Kidney (tissue), 14 donors: ENCODE measurements around the gene FRMD1. TPM values are rescaled to one million over a fixed set of nuclear protein-coding genes. Genes with fewer than 3 reads are reported as not detected.

Source experiments
- DNase-seq, 5 donors: peaks; one replicate each; pipeline ENCODE4 v3.0.0-alpha.2; 2013 to 2020
- FAIRE-seq: peaks from 2 replicates; lab custom pipeline; 2012; peaks lifted over from hg19 to GRCh38; lab: Jason Lieb, UNC
- H3K27ac ChIP-seq, 2 donors: one replicate each; pipeline ENCODE4 v1.7.0; 2013; ENCODE audit warnings: low read depth in 2 of 2, low read length in 2 of 2, inconsistent platforms in 1 of 2
- H3K27me3 ChIP-seq: one replicate; pipeline ENCODE4 v1.7.1; 2013; ENCODE audit warnings: low read length, inconsistent platforms; ENCODE audit not compliant: control insufficient read depth, insufficient read depth
- H3K36me3 ChIP-seq, 3 donors: one replicate each; pipeline versions ENCODE4 v1.7.0 to v1.7.1; 2013; ENCODE audit warnings: low read length in 3 of 3, control low read depth in 1 of 3, inconsistent platforms in 1 of 3; ENCODE audit not compliant: insufficient read depth in 3 of 3, control insufficient read depth in 2 of 3
- H3K4me1 ChIP-seq, 3 donors: one replicate each; pipeline versions ENCODE4 v1.7.0 to v1.7.1; 2013; ENCODE audit warnings: low read length in 3 of 3, inconsistent platforms in 1 of 3, low read depth in 1 of 3; ENCODE audit not compliant: control insufficient read depth in 2 of 3, insufficient read depth in 2 of 3
- H3K4me3 ChIP-seq, 3 donors: one replicate each; pipeline versions ENCODE4 v1.7.0 to v1.8.1; 2013; ENCODE audit warnings: low read length in 3 of 3, control low read depth in 1 of 3, inconsistent platforms in 1 of 3
- H3K9ac ChIP-seq, 3 donors: one replicate each; pipeline versions ENCODE4 v1.7.0 to v1.7.1; 2013; ENCODE audit warnings: low read length in 3 of 3, control low read depth in 1 of 3, inconsistent platforms in 1 of 3
- H3K9me3 ChIP-seq, 3 donors: one replicate each; pipeline versions ENCODE4 v1.7.0 to v1.7.1; 2013; ENCODE audit warnings: low read length in 3 of 3, control low read depth in 1 of 3, inconsistent platforms in 1 of 3; ENCODE audit not compliant: control insufficient read depth in 2 of 3, insufficient read depth in 1 of 3
- intact Hi-C: fragments of 100-400 bp; cut with DNase I; formaldehyde crosslinking; loops from one replicate; pipeline ENCODE4 v1.11.1; 2022
- polyA plus RNA-seq: library from polyadenylated mRNA; stranded (reverse); fragments of 350-450 nt; fragmentation: Illumina TruSeq; extraction: RNeasy Lipid Tissue Mini Kit (QIAGEN cat#74804); gene quantifications from one replicate; pipeline ENCODE4 v1.2.3, GENCODE V29; 2014; ENCODE audit warnings: low read depth, low replicate concordance; ENCODE audit not compliant: insufficient read depth
- total RNA-seq: library from RNA; stranded (reverse); fragmentation: NEBNext Ultra II Directional; extraction: Animal tissue kit (Norgen Biotek cat#: 25700); gene quantifications from one replicate; pipeline ENCODE4 v1.2.1, GENCODE V29; 2021
- TF ChIP-seq, protein P1 (sequence below): IDR thresholded peaks from 3 replicates; pipeline ENCODE4 v1.5.1; 2012; ENCODE audit warnings: mild to moderate bottlenecking, moderate library complexity, borderline replicate concordance; ENCODE audit not compliant: insufficient read depth; ENCODE audit errors: extremely low read depth
- donor health status: control.
- donor health status: control.
- donor health status: control.
- donor health status: control.
- donor health status: control.
- donor health status: DM: yes; HTN: yes; CAD: no.
- donor health status: Normal renal cell carcinoma (clear cell type).

The FRMD1 gene
- total and polyA plus RNA-seq, 2 donors from 2014 or later = 1.1 to 7.5 TPM

DNA sequence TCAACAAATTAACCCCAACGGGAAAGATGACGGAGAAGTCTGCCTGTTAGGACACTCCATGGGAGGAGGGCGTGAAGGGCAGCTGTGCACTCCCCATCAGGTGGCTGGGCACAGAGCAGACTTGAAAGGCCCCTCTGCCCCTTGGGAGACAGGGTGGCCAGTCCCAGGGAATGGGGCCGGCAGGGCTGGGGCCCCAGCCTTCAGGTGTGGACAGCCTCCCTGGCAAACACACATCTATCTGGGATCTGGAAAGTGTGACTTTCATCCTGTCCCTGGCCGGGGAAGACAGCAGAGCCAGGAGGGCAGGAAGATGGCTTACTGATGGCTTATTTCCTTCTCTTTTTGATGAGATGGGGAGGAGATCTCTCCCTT is 4.5 kb upstream of the FRMD1 start:
- Histone ChIP-seq H3K27me3 (no peaks in the 10 kb centered on the region), H3K4me1 (peaks cover 0 to 26% (median 17%) of the 10 kb centered on the region in 3 donors), H3K9ac (no peak overlapping the region), H3K36me3 (no peaks in the 10 kb centered on the region), H3K9me3 (no peaks in the 10 kb centered on the region), H3K4me3 (no peak overlapping the region), H3K27ac (no peak overlapping the region)
- TF ChIP-seq, protein P1, sequence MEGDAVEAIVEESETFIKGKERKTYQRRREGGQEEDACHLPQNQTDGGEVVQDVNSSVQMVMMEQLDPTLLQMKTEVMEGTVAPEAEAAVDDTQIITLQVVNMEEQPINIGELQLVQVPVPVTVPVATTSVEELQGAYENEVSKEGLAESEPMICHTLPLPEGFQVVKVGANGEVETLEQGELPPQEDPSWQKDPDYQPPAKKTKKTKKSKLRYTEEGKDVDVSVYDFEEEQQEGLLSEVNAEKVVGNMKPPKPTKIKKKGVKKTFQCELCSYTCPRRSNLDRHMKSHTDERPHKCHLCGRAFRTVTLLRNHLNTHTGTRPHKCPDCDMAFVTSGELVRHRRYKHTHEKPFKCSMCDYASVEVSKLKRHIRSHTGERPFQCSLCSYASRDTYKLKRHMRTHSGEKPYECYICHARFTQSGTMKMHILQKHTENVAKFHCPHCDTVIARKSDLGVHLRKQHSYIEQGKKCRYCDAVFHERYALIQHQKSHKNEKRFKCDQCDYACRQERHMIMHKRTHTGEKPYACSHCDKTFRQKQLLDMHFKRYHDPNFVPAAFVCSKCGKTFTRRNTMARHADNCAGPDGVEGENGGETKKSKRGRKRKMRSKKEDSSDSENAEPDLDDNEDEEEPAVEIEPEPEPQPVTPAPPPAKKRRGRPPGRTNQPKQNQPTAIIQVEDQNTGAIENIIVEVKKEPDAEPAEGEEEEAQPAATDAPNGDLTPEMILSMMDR = no peak
- intact Hi-C loops = no loop called here
- DNase-seq = no peak
- FAIRE-seq = no peak

DNA sequence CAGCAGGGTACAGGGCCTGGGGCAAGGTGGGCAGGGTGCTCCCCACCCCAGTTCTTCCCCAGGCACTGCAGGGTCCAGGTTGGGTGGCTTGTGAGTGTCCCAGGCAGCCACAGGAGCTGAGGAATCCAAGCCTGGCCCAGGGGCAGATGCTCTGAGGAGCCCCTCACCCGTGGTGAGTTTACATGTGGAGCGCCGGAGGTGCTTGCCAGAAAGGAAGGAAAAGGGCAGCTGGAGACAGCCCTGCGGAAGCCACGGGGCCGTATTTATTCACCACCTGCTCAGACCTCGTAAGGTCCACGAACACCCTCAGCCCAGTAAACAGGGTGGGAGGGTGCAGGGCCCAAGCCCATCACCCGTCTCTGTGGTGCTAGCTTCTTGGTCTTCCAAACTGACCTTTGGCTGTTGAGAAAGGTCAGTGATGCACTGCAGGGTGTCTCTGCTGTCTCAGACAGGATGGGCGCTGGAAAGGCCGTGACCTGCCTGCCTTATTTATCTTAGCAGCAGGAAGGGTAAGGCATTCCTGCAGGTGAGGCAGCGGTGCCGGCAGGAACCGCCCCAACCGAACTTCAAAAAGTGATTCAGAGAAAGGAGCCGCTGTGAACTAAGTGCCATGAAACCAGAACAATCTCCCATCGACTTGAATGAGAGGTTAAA is 4.0 kb upstream of the FRMD1 start:
- no peaks in the 10 kb centered on the region for H3K36me3 ChIP-seq
- H3K27me3 ChIP-seq = no peaks in the 10 kb centered on the region
- no peak overlapping the region for H3K27ac ChIP-seq
- no peak for FAIRE-seq
- H3K4me3 ChIP-seq = no peak overlapping the region
- peak in 1 of 5 donors; percentile 59 for DNase-seq
- no peak overlapping the region for H3K9ac ChIP-seq
- intact Hi-C loops = no loop called here
- H3K9me3 ChIP-seq = no peaks in the 10 kb centered on the region
- TF ChIP-seq, protein P1 = no peak
- peaks cover 0 to 24% (median 15%) of the 10 kb centered on the region in 3 donors for H3K4me1 ChIP-seq

GRCh38 chr6:168081858-168082546 is 3.0 kb upstream of the FRMD1 start:
- no peaks in the 10 kb centered on the region for H3K9me3 ChIP-seq
- H3K4me3 ChIP-seq = no peak overlapping the region
- no peaks in the 10 kb centered on the region for H3K27me3 ChIP-seq
- H3K4me1 ChIP-seq = peaks cover 0 to 19% (median 8%) of the 10 kb centered on the region in 3 donors
- TF ChIP-seq, protein P1 = no peak
- intact Hi-C loops = no loop called here
- no peak overlapping the region for H3K27ac ChIP-seq
- no peaks in the 10 kb centered on the region for H3K36me3 ChIP-seq
- H3K9ac ChIP-seq = no peak overlapping the region
- DNase-seq (no peak), FAIRE-seq (no peak)
